Breast epithelium (tissue), 4 donors: ENCODE measurements around the gene OCA2. TPM values are rescaled to one million over a fixed set of nuclear protein-coding genes. Genes with fewer than 3 reads are reported as not detected.

ENCODE experiments used
- DNase-seq, 2 donors: peaks; one replicate each; pipeline ENCODE4 v3.0.0-alpha.2; 2019; ENCODE audit warnings: low spot score in 2 of 2
- H3K27ac ChIP-seq, 2 donors: fragments of 200-600 bp; sonication (generic) in 1 of 2; one replicate each; pipeline ENCODE4 v1.5.1; 2016 to 2019; ENCODE audit warnings: mild to moderate bottlenecking in 1 of 2
- H3K27me3 ChIP-seq, 2 donors: fragments of 200-600 bp; sonication (generic) in 1 of 2; one replicate each; pipeline versions ENCODE4 v1.5.1 to v1.6.0; 2017 to 2019; ENCODE audit warnings: control low read depth in 1 of 2, mild to moderate bottlenecking in 1 of 2
- H3K36me3 ChIP-seq: fragments of 200-600 bp; one replicate; pipeline ENCODE4 v1.5.1; 2019
- H3K4me1 ChIP-seq, 2 donors: fragments of 200-600 bp; sonication (generic); one replicate each; pipeline ENCODE4 v1.5.1; 2016 to 2019; ENCODE audit warnings: control low read depth in 1 of 2
- H3K4me3 ChIP-seq, 3 donors: fragments of 200-600 bp; sonication (generic); 1 replicate in 2 of 3; 2 replicates in 1 of 3; pipeline ENCODE4 v1.5.1; 2016 to 2019; ENCODE audit warnings: mild to moderate bottlenecking in 3 of 3, moderate library complexity in 2 of 3
- H3K9me3 ChIP-seq, 2 donors: fragments of 200-600 bp; sonication (generic) in 1 of 2; one replicate each; pipeline ENCODE4 v1.5.1; 2016 to 2019; ENCODE audit warnings: control low read depth in 1 of 2
- POLR2A ChIP-seq: fragments of 450-650 bp; IDR thresholded peaks from one replicate; pipeline ENCODE4 v1.6.1; 2016; ENCODE audit warnings: antibody characterized with exemption, mild to moderate bottlenecking, moderate library complexity
- POLR2AphosphoS5 ChIP-seq, 3 donors: sonication (generic); formaldehyde crosslinking; IDR thresholded peaks; one replicate each; pipeline ENCODE4 v1.6.1; 2017; ENCODE audit warnings: antibody characterized with exemption in 3 of 3
- intact Hi-C: fragments of 100-400 bp; cut with DNase I; formaldehyde crosslinking; loops from one replicate; pipeline ENCODE4 v1.15.1; 2023; ENCODE audit warnings: low total_unique reads
- total RNA-seq, 3 donors: library from RNA; depleted of rRNA; stranded (reverse); fragments of >200 nt; gene quantifications; one replicate each; pipeline ENCODE4 v1.1.0, GENCODE V29; 2016
- TF ChIP-seq, protein P1 (sequence below), 3 donors: fragments of 450-650 bp; IDR thresholded peaks; one replicate each; pipeline ENCODE4 v1.5.1; 2016 to 2017; ENCODE audit warnings: antibody characterized with exemption in 3 of 3, mild to moderate bottlenecking in 3 of 3, moderate library complexity in 3 of 3

OCA2 gene
- total RNA-seq, 3 donors from 2014 or later = 0.59 to 0.80 (median 0.66) TPM

DNA sequence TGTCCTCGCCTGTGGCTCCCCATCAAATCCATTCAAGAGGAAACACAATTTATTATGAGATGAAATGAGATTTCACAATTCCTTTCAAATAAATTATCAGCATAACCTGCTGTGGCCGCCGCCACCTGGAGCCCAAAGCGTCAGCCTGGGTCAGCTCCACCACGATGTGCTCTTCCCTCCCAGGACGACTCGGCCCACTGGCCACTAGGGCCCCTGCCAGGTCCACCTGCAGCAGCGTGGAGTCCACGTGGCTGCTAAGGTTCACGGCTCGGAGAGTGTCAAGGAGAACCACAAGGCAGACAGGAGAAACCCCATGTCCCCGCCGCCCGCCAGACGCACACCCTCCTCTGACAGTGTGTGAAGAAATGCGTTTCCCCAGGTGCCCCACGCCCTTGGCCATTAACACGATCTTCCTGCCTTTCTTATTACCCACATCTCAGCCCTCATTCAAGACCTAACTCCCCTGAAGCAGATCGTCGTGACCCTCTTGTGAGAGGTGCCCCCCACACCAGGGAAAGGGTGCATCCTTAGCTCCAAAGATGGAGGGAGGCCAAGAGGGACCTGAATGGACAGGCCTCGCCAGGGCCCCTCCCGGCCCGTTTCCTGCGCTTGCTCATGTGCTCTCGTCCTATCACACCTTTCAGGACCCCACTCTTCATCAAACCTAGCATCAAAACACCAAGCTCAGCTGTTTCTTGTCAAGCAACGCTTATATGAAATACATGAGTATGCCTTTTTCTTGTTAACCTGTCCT is 80.6 kb downstream of the OCA2 start:
- Histone ChIP-seq H3K27ac (no peak overlapping the region), H3K27me3 (no peaks in the 10 kb centered on the region), H3K4me3 (no peak overlapping the region), H3K4me1 (no peaks in the 10 kb centered on the region), H3K9me3 (no peaks in the 10 kb centered on the region), H3K36me3 (no peaks in the 10 kb centered on the region)
- TF ChIP-seq POLR2AphosphoS5 (IDR thresholded peaks at IDR 0.05) (no peak), POLR2A (no peak)
- TF ChIP-seq, protein P1, sequence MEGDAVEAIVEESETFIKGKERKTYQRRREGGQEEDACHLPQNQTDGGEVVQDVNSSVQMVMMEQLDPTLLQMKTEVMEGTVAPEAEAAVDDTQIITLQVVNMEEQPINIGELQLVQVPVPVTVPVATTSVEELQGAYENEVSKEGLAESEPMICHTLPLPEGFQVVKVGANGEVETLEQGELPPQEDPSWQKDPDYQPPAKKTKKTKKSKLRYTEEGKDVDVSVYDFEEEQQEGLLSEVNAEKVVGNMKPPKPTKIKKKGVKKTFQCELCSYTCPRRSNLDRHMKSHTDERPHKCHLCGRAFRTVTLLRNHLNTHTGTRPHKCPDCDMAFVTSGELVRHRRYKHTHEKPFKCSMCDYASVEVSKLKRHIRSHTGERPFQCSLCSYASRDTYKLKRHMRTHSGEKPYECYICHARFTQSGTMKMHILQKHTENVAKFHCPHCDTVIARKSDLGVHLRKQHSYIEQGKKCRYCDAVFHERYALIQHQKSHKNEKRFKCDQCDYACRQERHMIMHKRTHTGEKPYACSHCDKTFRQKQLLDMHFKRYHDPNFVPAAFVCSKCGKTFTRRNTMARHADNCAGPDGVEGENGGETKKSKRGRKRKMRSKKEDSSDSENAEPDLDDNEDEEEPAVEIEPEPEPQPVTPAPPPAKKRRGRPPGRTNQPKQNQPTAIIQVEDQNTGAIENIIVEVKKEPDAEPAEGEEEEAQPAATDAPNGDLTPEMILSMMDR (IDR thresholded peaks at IDR 0.05) = no peak
- DNase-seq = no peak
- intact Hi-C loops = no loop called here

DNA sequence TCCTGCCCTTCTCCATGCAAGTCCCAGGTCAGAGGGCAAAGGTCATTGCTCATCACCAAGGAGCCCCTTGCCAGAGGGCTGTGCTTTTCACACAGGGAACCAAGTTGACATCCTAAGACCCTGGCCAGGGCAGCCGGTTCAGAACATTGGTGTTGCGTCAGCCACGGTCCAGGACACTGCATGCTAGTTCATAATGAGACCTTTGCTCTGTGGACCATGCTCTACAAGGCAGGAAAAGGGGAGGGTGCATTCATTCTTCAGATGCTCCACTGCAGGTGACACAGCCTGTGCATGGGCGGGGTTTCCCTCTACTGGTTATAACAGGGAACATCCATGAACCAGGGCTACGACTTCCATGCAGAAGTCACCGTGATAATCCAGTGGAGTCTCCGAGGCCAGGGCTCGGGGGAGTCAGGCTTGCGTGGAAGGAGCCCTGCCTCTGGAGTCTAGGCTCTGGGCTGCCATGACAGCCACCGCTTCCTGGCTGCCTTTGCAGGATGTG is 81.6 kb downstream of the OCA2 start:
- H3K4me3 ChIP-seq = no peak overlapping the region
- no peaks in the 10 kb centered on the region for H3K36me3 ChIP-seq
- intact Hi-C loops = no loop called here
- TF ChIP-seq POLR2AphosphoS5 (IDR thresholded peaks at IDR 0.05) (no peak), POLR2A (no peak)
- TF ChIP-seq, protein P1 (IDR thresholded peaks at IDR 0.05) = no peak
- DNase-seq = no peak
- H3K4me1 ChIP-seq = no peaks in the 10 kb centered on the region
- no peaks in the 10 kb centered on the region for H3K9me3 ChIP-seq
- H3K27me3 ChIP-seq = no peaks in the 10 kb centered on the region
- H3K27ac ChIP-seq = no peak overlapping the region

DNA sequence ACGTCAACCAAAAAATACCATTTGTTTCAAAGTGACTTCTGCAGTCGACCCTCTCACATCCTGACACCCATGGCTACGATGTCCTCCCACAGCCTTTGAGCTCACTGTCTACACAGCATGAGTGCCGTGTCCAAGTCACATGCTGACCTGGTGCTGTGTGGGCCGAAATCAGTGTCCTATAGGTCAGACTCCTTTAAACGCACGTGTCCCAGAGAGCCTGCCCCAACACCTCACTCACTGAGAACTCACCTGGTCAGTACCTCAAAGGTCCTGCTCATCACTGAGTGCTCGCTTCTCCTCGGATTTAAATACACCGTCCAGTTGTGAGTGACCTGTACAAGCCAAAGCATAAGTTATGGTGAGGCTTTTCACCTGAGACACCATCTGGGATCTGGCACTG is 83.3 kb downstream of the OCA2 start:
- intact Hi-C loops = no loop called here
- no peak overlapping the region for H3K4me3 ChIP-seq
- no peak for DNase-seq
- no peaks in the 10 kb centered on the region for H3K36me3 ChIP-seq
- H3K4me1 ChIP-seq = no peaks in the 10 kb centered on the region
- TF ChIP-seq, protein P1 (IDR thresholded peaks at IDR 0.05) = no peak
- no peaks in the 10 kb centered on the region for H3K27me3 ChIP-seq
- no peaks in the 10 kb centered on the region for H3K9me3 ChIP-seq
- no peak overlapping the region for H3K27ac ChIP-seq

DNA sequence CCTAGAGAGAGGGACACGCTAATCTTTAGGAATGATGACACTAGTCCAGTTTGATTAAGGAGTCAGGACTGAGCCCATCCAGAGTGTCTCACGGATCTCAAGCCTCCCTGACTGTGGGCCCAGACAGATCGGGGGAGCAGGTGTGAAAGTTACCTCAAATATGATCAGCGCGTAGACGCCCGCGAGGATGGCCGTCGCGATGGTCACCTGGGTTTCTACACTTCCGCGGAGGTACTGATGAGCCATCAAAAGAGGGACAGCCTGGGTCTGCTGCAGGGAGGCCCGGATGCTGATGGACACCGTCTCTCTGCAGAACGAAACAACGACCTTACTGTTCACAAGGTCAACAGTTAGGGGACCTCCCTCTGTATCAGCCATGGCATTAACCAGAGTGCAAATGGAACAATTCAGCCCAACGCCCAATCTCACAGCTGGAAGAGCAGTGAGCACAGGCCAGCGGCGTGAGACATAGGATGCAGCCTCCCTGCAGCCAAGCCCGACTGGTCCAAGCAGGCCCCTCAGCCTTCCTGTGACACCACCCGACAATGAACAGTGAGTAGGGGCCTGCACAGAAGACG is 84.4 kb downstream of the OCA2 start:
- H3K9me3 ChIP-seq = no peaks in the 10 kb centered on the region

DNA sequence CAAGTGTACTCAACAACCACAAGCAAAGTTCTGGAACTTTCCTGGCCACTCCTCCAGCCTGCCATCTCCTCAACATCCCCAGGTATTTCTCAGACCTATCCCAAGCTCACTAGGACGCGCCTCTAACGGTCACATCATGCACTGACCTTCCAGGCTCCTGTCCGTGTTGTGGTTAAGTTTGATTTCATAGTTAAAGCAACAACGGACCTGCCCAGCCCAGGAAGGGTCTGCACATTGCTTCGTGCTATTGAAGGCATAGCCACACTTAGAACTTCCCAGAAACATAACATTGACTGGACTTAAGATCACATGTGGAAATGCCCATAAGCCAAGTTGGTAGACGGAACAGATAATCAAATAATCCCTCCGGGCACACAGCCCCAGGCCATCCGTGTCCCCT is 85.1 kb downstream of the OCA2 start:
- Histone ChIP-seq H3K4me1 (no peaks in the 10 kb centered on the region), H3K9me3 (no peaks in the 10 kb centered on the region), H3K27me3 (no peaks in the 10 kb centered on the region), H3K27ac (no peak overlapping the region), H3K4me3 (no peak overlapping the region), H3K36me3 (no peaks in the 10 kb centered on the region)
- TF ChIP-seq POLR2A (no peak), POLR2AphosphoS5 (IDR thresholded peaks at IDR 0.05) (no peak)
- TF ChIP-seq, protein P1 (IDR thresholded peaks at IDR 0.05) = no peak
- no peak for DNase-seq
- intact Hi-C loops = no loop called here

More for the DNA sequence above, 84.4 kb downstream of the OCA2 start:
- intact Hi-C loops = no loop called here
- Histone ChIP-seq H3K27ac (no peak overlapping the region), H3K36me3 (no peaks in the 10 kb centered on the region), H3K27me3 (no peaks in the 10 kb centered on the region), H3K4me3 (no peak overlapping the region), H3K4me1 (no peaks in the 10 kb centered on the region)
- TF ChIP-seq, protein P1 (IDR thresholded peaks at IDR 0.05) = no peak
- TF ChIP-seq POLR2AphosphoS5 (IDR thresholded peaks at IDR 0.05) = no peak
- TF ChIP-seq POLR2A = no peak
- DNase-seq = no peak
